Aorta (tissue), 4 donors: ENCODE data around the gene DNA2. TPM values are rescaled to one million over a fixed set of nuclear protein-coding genes. Genes with fewer than 3 reads are reported as not detected.

Experiments
- polyA plus RNA-seq, 2 donors: library from polyadenylated mRNA; stranded (reverse); fragments of 200-250 nt; gene quantifications; one replicate each; pipeline ENCODE4 v1.2.3, GENCODE V29; 2013
- total RNA-seq, 2 donors: library from RNA; stranded (reverse); fragmentation: NEBNext Ultra II Directional; extraction: Animal tissue kit (Norgen Biotek cat#: 25700); gene quantifications; one replicate each; pipeline ENCODE4 v1.2.1, GENCODE V29; 2021
- donor health status: healthy with polysubstance abuse.
- donor health status: Bipolar disorder and iron deficiency.
- donor health status: DM: no; HTN: no; CAD: no.
- donor health status: DM: yes; HTN: yes; CAD: no.

The DNA2 gene
- total and polyA plus RNA-seq, 4 donors: 0.64 to 5.9 (median 3.2) TPM

Other genes with a start within 250 kb of the DNA2 start
- gene ATOH7, start 239.9 kb downstream of the DNA2 start, total RNA-seq: under 1 TPM in 1 of 2 donors, not detected in 1; 0.23 TPM
- gene ATOH7, start 239.9 kb downstream of the DNA2 start, polyA plus RNA-seq: not detected
- gene HNRNPH3, start 139.9 kb downstream of the DNA2 start, total RNA-seq: 100 to 1,000 TPM; 106 to 121 TPM
- gene HNRNPH3, start 139.9 kb downstream of the DNA2 start, polyA plus RNA-seq: 100 to 1,000 TPM; 135 to 200 TPM
- 1 to 10 TPM; 6.8 to 7.7 TPM for gene PBLD, start 139.0 kb downstream of the DNA2 start, total RNA-seq
- 10 to 100 TPM in 1 of 2 donors, 1 to 10 TPM in 1; 5.8 to 36.8 TPM for gene PBLD, start 139.0 kb downstream of the DNA2 start, polyA plus RNA-seq
- gene RUFY2, start 64.7 kb downstream of the DNA2 start, total RNA-seq: 10 to 100 TPM; 31.6 to 44.6 TPM
- 10 to 100 TPM in 1 of 2 donors, 1 to 10 TPM in 1; 9.1 to 14.9 TPM for gene RUFY2, start 64.7 kb downstream of the DNA2 start, polyA plus RNA-seq
- gene SLC25A16, start 55.5 kb upstream of the DNA2 start, total RNA-seq: 10 to 100 TPM; 20.7 to 29.1 TPM
- 1 to 10 TPM; 5.5 to 9.0 TPM for gene SLC25A16, start 55.5 kb upstream of the DNA2 start, polyA plus RNA-seq
- gene TET1, start 88.4 kb upstream of the DNA2 start, total RNA-seq: 1 to 10 TPM; 2.2 to 3.6 TPM
- gene TET1, start 88.4 kb upstream of the DNA2 start, polyA plus RNA-seq: under 1 TPM; 0.18 to 0.25 TPM
- gene CCAR1, start 249.3 kb upstream of the DNA2 start, total RNA-seq: 10 to 100 TPM; 49.4 to 71.1 TPM
- 10 to 100 TPM; 14.7 to 50.0 TPM for gene CCAR1, start 249.3 kb upstream of the DNA2 start, polyA plus RNA-seq